Dermis blood vessel endothelial cell (primary cell): ENCODE data around the gene SCAMP3. TPM values are rescaled to one million over a fixed set of nuclear protein-coding genes. Genes with fewer than 3 reads are reported as not detected.
A peak's percentile ranks its signal among the peaks of the same experiment; 100 is the strongest.
"Not testable (repeated sequence)": the region's sequence is repeated elsewhere in the genome, so short reads cannot be mapped to it uniquely, and the experiment has no call there.

Source experiments
- DNase-seq: peaks from one replicate; pipeline ENCODE4 v3.0.0; 2010
- total RNA-seq: library from RNA; depleted of rRNA; stranded (reverse); fragments of >200 nt; gene quantifications from 2 replicates; pipeline ENCODE4 v1.2.3, GENCODE V29; 2014

The SCAMP3 gene
- total RNA-seq, 1 donor from 2014 or later = 38.3 TPM

- no peak for DNase-seq
Observed at GRCh38 chr1:155254228-155254713, 7.9 kb downstream of the SCAMP3 start.

- no peak for DNase-seq
Observed at GRCh38 chr1:155253797-155254196, 8.4 kb downstream of the SCAMP3 start.

- DNase-seq = peak; percentile 25
Observed at GRCh38 chr1:155253208-155253607, 9.0 kb downstream of the SCAMP3 start.

- no peak for DNase-seq
Observed at GRCh38 chr1:155251566-155251965, 10.6 kb downstream of the SCAMP3 start.

GRCh38 chr1:155250633-155251449 lies 11.3 kb downstream of the SCAMP3 start:
- peak; percentile 96 for DNase-seq

- no peak for DNase-seq
Observed at GRCh38 chr1:155250246-155250632, 11.9 kb downstream of the SCAMP3 start.

- no peak for DNase-seq
Observed at GRCh38 chr1:155247667-155248553, 14.2 kb downstream of the SCAMP3 start.

- not testable (repeated sequence) for DNase-seq
Observed at GRCh38 chr1:155246796-155247195, 15.4 kb downstream of the SCAMP3 start.

- no peak for DNase-seq
Observed at GRCh38 chr1:155245163-155245524, 17.0 kb downstream of the SCAMP3 start.

GRCh38 chr1:155244368-155245162 lies 17.6 kb downstream of the SCAMP3 start:
- DNase-seq = peak; percentile 99

- no peak for DNase-seq
Observed at GRCh38 chr1:155242805-155243358, 19.3 kb downstream of the SCAMP3 start.

- no peak for DNase-seq
Observed at GRCh38 chr1:155241841-155242264, 20.3 kb downstream of the SCAMP3 start.

GRCh38 chr1:155241069-155241679 lies 21.0 kb downstream of the SCAMP3 start:
- peak; percentile 86 for DNase-seq

- no peak for DNase-seq
Observed at GRCh38 chr1:155236451-155236850, 25.7 kb downstream of the SCAMP3 start.

- not testable (repeated sequence) for DNase-seq
Observed at GRCh38 chr1:155235375-155235774, 26.8 kb downstream of the SCAMP3 start.

GRCh38 chr1:155233502-155233901 lies 28.7 kb downstream of the SCAMP3 start:
- DNase-seq = not testable (repeated sequence)

GRCh38 chr1:155232001-155232978 lies 29.9 kb downstream of the SCAMP3 start:
- DNase-seq = peak; percentile 65

GRCh38 chr1:155231302-155231701 lies 30.9 kb downstream of the SCAMP3 start:
- DNase-seq = not testable (repeated sequence)

GRCh38 chr1:155228096-155228427 lies 34.1 kb downstream of the SCAMP3 start:
- DNase-seq = no peak

- DNase-seq = peak; percentile 99
Observed at GRCh38 chr1:155227261-155228095, 34.7 kb downstream of the SCAMP3 start.
